CD4-positive, alpha-beta T cell treated with Interleukin-6 at 100 ng/mL for 8 hours (primary cell): Measurements from ENCODE around the gene STMND1.
"Not testable (repeated sequence)": the region's sequence is repeated elsewhere in the genome, so short reads cannot be mapped to it uniquely, and the experiment has no call there.

Experiments used
- DNase-seq: peaks from one replicate; pipeline ENCODE4 v3.0.0-alpha.2; 2020; ENCODE audit warnings: mixed read lengths, low spot score

STMND1 gene

DNA sequence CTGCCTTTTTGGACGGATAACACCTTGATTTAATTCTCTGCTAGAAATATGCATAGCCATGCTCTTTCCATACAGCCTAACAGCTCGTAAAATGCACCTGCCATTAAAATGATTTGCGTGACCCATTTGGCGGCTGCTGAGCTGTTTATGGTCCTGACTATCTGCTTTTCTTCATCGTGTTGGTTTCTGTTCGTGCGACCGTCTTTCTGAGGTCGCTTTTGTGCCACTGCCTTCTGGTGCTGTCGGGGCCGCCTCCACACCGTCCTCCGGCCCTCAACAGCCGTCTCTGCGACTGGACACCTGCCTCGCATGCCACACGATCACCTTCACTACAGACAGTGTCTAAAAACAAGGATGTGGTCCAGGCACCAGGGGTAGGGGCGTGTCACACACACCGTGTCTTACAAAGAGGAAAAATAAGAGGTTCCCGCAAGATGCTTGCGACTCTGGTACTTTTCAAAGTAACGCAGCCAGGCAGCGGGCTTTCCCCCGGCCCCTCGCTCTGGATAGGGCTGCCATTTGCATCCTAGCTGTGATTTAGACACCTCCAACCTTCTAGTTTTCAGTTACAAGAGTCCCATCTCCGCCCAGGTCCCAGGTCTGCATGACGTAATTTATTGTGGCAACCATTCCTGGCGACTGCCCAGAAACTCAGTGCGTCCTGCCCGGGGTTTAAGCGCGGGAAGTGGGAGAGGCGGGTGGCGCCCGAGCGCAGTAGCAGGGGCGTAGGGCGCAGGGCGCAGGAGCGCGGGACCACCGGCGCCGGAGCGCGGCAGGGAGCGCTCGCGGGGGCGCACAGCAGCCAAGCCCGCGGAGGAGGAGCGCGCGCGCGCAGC lies at the start of gene STMND1:
STMND1 (plus strand) TSS at position 629 of the 836 bp plus-strand sequence. CDS start 208 bp downstream, outside the sequence.
- DNase-seq: no peak

DNA sequence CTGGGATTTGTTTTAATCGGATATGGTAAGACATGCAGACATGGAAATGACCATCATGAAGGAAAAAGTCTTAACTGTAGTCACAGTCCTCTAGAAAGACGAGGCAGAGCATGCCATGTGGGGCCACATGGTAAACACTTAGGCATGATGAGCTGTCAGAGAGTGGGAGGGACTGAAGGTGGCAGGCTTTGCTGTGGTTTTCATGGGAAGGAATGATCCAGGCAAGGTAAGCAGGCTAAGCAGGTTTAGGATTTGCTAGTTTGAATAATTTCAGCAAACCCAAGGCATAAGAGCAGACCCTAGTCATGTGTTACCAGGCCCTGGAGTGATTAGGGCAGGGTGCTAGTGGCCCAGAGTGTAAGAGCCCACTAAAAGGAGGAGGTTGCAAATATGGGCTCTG lies 47.2 kb upstream of the STMND1 start:
- DNase-seq: no peak

DNA sequence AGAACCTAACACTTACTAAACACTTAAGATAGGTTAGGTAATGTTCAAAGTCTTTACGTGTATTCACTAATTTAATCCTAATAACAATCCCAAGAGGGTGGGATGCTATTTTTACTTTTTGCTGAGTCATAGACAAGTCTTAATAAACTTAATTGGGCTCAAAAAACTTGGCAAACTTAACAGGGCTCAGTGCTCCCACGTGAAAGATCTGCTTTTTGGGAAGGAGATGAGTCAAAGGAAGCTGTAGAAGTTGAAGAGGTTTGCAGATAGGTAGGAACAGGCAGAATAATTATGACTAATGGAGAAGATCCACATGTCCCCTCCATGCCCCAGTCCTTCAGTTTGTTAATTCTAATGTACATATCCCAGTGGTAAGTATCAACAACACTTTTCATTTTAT lies 44.5 kb upstream of the STMND1 start:
- DNase-seq: no peak

DNA sequence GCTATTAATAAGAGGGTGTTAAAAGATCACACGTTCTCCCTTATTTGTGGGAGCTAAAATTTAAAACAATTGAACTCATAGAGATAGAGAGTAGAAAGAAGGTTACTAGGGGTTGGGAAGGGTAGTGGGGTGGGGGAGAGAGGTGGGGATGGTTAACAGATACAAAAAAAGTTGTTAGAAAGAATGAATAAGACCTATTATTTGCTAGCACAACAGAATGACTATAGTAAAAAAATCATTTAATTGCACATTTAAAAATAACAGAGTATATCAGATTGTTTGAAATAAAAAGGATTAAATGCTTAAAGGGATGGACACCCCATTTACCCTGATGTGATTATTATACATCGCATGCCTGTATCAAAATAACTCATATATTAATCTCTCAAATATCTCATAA lies 43.3 kb upstream of the STMND1 start:
- no peak for DNase-seq

DNA sequence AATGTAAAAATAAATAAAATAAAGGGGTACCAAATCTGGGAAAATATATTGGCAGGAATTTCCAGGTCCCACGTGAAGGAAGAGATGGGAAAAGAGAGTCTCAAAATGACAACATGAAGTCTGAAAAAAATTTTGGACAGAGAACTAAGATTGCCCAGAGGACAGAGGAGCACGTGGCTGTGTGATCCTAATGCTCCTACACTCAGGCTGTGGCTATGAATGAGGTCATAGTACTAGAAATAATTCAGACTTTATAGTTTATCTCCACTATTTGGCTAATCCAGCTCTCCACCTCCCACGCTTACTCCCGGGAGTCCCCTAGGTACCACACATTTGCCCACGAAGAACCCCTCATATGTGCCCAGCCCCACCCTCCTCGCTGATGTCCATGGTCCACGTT lies 42.8 kb upstream of the STMND1 start:
- DNase-seq: no peak

DNA sequence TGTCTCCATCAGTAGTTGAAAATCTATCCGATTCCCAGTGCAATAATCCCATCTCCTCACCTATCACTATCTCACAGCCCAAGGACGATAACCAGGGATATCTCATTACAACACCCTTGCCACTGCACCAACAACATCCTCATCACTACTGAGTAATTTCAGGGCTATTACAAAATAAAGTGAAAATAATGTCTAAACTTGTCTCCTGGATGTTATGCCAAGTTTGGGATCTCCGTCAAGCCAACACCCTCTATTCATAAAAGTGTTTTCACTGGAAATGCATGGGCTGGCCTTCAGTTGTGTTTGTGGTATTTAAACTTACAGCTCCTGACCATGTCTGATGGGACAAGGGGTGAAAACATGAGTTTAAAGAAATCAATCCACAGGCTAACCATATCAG lies 42.0 kb upstream of the STMND1 start:
- no peak for DNase-seq

DNA sequence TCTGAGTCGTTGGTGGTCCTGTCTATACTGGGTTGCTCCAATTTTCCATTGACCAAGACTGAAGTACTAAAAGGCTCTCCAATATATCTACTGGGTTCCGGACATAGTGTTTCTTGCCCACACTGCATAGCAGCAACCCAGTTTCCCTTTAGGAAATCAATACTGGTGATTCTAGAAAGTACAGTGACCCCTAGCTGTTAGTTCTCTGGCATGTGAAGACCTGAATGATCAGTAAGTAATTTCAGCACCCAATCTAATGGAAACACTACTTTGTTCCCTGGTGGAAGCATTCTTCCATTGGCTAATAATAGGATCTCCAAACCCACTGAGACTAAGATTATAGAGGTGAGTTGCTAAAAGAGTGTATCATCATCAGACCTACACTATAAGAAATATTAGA lies 40.8 kb upstream of the STMND1 start:
- DNase-seq: no peak

DNA sequence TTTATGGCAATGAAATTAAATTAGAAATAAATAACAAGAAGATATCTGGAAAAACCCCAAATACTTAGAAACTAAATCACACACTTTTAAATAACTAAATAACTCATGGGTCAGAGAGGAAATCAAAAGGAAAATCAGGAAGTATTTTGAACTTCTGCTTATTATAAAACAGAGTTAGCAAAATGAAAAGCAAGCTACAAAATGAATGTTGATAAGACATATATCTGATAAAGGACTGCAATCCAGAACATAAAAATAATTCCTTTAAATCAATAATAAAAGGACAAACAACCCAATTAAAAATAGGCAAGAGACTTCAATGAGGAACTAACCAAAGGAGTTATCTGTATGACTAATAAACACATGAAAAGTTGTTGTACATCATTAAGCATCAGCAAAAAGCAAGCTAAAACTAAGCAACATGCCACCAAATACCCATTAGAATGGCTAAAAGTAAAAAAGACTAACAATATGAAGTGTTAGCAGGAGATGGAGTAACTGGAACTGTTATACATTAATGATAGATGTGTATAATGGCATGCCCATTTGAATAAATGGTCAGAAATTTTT lies 38.9 kb upstream of the STMND1 start:
- no peak for DNase-seq

DNA sequence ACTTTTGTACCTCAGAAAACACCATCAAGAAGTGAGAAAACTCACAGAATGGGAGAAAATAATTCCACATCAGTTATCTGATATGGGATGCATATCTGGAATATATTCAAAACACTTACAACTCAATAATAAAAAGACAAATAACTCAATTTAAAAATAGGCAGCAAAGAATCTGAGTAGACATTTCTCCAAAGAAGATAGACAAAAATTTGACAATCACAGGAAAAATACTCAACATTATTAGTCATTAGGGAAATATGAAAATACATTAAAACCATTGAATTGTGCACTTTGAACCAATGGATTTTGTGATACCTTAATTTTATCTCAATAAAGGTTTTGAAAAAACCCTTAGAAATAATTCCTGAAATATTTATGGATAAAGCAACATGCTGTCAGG lies 36.9 kb upstream of the STMND1 start:
- no peak for DNase-seq

DNA sequence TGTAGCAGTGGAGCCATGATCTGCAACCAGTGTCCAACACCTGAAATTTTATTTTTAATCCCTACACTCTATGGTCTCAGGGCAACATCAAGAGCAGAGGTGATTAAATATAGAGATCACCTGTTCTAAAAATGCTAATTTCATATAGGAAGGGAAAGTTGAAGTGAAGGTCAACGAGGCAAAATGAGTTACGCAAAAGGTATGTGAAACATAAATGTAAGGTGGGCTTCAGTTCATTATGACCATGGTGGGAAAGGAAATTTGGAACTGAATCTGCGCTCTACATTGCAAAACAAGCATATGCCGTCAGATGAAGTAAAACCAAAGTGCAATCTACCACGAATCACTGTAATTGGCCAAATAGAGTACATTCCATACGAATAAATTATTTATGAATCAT lies 35.2 kb upstream of the STMND1 start:
- DNase-seq: no peak

DNA sequence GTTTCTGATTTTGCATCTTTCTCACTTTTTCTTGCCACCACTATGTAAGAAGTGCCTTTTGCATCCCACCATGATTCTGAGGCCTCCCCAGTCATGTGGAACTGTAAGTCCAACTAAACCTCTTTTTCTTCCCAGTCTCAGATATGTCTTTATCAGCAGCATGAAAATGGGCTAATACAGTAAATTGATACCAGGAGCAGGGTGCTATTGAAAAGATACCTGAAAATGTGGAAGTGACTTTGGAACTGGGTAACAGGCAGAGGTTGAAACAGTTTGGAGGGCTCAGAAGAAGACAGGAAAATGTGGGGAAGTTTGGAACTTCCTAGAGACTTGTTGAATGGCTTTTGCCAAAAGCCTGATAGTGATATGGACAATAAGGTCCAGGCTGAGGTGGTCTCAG lies 32.9 kb upstream of the STMND1 start:
- not testable (repeated sequence) for DNase-seq

DNA sequence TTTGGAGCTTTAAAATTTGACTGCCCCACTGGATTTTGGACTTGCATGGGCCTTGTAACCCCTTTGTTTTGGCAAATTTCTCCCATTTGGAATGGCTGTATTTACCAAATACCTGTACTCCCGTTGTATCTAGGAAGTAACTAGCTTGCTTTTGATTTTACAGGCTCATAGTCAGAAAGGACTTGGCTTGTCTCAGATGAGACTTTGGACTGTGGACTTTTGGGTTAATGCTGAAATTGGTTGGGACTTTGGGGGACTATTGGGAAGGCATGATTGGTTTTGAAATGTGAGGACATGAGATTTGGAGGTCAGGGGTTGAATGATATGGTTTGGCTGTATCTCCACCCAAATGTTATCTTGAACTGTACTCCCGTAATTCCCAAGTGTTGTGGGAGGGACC lies 31.4 kb upstream of the STMND1 start:
- not testable (repeated sequence) for DNase-seq

DNA sequence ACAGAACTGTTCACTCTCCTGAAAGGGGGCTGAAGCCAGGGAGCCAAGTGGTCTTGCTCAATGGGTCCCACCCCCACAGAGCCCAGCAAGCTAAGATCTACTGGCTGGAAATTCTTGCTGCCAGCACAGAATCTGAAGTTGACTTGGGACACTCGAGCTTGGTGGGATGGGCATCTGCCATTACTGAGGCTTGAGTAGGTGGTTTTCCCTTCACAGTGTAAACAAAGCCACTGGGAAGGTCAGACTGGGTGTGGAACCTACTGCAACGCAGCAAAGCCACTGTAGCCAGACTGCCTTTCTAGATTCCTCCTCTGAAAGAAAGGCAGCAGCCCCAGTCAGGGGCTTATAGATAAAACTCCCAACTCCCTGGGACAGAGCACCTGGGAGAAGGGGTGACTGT lies 28.3 kb upstream of the STMND1 start:
- not testable (repeated sequence) for DNase-seq

DNA sequence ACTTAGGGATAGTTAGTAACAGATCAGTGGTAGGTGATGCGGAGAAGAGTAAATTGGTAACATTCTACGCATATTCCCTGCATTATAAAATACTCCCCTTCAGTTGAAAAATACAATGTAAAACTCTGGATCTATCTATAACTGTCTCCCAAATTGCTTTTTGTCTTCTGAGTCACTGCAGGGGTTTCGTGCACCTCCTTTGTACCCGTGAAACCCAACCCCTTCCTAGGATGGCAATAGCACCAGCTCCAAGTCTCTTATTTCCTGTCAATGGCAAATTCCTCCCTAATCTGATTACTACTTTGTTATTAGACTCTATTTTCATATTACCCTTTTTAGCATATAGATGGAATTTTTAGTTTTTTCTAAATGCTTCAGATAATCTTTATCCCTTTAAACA lies 20.6 kb upstream of the STMND1 start:
- DNase-seq: no peak

DNA sequence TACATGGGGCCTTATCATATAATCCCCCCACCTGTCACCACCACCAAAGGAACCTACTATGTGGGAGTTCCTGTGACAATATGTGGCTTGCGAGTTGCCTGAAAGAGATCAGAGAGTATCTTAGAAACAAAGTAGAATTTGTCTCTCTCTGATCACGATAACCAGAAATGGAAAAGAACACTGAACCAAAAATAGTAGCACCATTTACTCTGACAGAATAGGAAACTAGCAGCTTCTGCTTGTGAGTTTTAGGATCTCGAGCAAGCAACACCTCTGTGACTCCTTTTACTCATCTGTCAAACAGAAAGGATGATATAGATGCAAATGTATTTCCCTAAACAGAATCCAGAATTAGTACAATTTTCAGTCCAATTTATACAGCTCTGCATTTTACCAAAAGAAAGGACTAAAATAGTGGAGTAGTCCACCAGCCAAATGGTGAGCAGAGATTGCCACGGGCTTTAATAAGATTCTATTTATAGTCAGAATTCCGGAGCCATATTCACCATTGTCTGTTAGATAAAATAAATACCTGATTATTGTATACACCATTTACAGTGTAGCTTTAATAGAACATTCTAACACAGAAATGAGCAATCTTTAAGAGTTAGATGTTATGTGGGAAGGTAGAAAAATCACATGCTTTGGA lies 19.9 kb upstream of the STMND1 start:
- DNase-seq: no peak

DNA sequence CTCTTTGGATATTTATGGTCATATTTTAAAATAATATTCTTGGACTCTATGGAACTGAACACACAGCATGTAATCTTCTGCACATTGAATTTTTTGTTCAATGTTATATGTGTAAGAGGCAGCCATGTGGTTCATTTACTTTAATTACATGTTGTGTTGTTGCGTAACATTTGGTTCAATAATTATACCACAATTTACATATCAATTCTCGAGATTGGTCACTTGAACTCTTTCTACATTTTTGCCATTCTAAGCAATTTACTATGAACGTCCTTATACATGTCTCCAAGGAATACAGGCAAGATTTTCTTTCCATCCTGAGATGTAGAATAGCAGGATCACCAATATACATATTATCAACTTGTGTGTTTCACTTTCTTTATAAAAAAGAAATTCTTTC lies 18.5 kb upstream of the STMND1 start:
- DNase-seq: no peak

DNA sequence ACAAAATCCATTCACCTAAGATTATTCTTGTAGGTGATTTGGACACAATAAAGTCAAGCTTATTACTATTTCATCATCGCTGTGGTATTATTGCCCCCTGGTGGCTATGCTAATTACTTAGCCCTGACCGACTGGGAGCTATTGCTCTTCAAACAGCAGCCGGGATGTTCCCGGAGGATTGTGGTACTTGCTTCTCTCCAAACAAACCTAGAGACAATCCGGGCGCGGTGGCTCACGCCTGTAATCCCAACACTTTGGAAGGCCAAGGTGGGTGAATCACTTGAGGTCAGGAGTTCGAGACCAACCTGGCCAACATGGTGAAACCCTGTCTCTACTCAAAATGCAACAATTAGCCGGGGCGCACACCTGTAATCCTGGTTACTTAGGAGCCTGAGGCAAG lies 15.4 kb upstream of the STMND1 start:
- DNase-seq: no peak

DNA sequence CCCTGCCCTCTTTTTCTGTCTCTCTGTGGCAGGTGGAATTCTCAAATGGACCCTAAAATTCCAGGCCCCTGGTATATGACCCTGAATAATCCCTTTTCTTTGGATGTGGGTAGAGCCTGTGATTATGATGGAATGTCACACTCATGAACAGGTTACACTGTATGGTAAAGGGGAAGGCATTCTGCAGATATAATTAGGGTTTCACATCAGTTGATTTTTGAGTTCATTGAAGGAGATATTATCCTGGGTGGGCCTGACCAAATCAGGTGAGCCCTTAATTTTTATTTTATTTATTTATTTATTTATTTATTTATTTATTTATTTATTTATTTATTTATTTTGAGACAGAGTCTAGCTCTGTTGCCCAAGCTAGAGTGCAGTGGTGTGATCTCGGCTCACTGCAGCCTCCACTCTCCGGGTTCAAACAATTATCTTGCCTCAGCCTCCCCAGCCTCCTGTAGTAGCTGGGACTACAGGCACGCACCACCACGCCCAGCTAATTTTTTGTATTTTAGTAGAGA lies 13.7 kb upstream of the STMND1 start:
- DNase-seq: no peak

DNA sequence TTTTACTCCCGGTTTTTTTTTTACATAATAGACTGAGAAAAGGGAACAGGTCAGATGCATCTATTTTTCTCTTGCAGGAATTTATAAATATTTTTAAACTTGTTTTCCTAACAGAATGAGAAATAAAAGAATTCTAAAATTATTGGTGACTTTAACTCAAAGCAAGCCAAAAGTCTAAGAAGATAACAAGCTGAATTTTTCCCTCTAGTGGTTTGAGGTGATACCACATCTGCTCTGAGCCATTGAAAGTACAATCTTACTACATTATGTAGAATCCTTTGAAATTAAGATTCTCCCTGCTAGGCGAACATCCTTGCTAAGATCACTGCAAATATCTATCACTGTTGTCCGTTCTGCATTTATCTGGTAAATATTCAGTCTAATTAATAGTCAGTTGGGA lies 10.7 kb upstream of the STMND1 start:
- DNase-seq: no peak

DNA sequence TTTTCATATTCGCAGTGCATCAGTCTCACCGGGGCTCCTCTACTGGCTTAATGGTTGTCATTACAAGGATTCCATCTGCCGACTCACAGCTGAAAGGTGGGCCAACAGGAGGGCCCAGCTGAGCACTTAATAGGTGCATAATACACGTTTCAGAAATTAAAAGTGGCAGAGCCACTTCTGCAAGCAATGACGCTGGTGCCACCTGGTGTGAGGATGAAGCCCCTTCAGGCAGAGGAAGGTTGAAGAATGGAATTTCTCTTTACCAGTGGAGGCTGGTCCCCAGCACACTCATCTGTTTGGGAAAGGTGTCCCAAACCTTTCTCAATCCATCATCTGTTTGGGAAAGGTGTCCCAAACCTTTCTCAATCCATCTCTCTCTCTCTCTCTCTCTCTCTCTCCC lies 8.2 kb upstream of the STMND1 start:
- DNase-seq: no peak

DNA sequence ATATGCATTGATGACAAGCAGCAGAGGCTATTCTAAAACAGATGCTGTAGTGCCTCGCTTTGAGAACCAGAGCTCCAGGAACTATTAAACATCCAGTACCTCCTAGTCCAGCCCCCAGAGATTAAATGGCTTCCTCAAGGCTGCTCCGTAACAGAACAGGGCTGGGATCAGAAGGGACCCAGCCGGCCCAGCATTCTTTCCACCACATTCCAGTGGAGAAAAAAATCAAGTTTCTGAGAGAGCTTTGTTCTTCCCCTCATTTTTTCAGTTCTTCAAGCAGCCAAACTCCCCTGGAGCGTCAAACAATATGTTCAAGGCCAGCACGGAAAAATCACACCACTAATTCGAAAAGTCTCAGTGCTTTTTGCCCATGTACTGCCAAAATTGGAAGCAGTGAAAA lies 5.8 kb upstream of the STMND1 start:
- DNase-seq: no peak

DNA sequence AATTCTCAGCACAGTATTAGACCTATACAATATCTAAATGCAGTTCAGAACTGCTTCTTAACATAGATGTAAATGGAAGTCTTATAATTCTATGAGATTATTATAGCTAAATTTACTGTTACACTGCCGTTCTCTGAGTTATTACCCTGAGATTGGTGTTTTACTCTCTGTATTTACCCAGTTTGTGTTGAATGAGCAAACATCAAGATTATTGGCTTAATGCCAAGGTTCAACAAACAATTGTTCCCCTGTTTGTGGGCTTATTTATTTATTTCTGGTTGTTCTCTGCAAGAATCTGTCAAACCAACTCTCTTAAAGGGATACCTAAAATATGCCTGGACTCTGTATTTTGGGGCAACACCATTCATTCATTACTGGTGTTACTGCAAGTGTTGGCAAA lies 5.2 kb upstream of the STMND1 start:
- DNase-seq: no peak

DNA sequence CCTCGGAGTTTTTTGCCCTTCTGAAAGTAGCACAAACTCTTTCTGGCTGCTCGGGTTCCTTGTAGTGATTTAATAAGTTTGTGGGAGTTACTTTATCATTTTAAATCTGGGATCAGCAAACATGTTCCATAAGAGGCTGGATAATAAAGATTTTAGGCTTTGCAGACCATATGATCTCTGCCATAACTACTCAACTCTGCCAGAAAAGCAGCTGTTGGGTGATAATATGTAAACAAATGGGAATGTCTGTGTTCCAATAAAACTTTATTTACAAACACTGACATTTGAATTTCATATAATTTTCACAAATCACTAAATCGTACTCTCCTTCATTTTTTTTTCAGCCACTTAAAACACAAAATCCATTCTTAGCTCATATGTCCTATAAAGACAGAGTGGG lies 3.9 kb upstream of the STMND1 start:
- DNase-seq: no peak
